Left renal cortex interstitium (tissue), 4 donors: ENCODE data around the gene ZNF672. TPM values are rescaled to one million over a fixed set of nuclear protein-coding genes. Genes with fewer than 3 reads are reported as not detected.

Experiments
- DNase-seq, 4 donors: peaks; one replicate each; pipeline ENCODE4 v3.0.0-alpha.2; 2013; ENCODE audit warnings: low read depth in 4 of 4, low spot score in 2 of 4, missing footprints in 1 of 4
- polyA plus RNA-seq, 4 donors: library from polyadenylated mRNA; unstranded; fragments of 120-200 nt; gene quantifications; one replicate each; pipeline ENCODE4 v1.2.1, GENCODE V29; 2013; ENCODE audit not compliant: insufficient read length in 4 of 4

Gene ZNF672
- polyA plus RNA-seq, 4 donors = 20.1 to 30.0 (median 25.6) TPM

GRCh38 chr1:248831842-248832241 is 6.2 kb upstream of the ZNF672 start:
- DNase-seq = no peak

GRCh38 chr1:248834343-248834940 is 3.6 kb upstream of the ZNF672 start:
- DNase-seq = no peak

- no peak for DNase-seq
These were observed 811 bp upstream of the ZNF672 start for GRCh38 chr1:248837045-248837780.

- peak; percentile 78 to 88 (median 84) for DNase-seq
These were observed 538 bp downstream of the ZNF672 start for GRCh38 chr1:248838357-248839167.

GRCh38 chr1:248839168-248839555 is 1.1 kb downstream of the ZNF672 start:
- DNase-seq = no peak

- no peak for DNase-seq
These were observed 2.9 kb downstream of the ZNF672 start for GRCh38 chr1:248840946-248841345.

GRCh38 chr1:248841702-248842395 is 3.8 kb downstream of the ZNF672 start:
- no peak for DNase-seq

GRCh38 chr1:248842781-248843331 is 4.8 kb downstream of the ZNF672 start:
- no peak for DNase-seq

GRCh38 chr1:248843687-248844086 is 5.7 kb downstream of the ZNF672 start:
- no peak for DNase-seq

- DNase-seq = no peak
These were observed 6.5 kb downstream of the ZNF672 start for GRCh38 chr1:248844526-248844925.

- no peak for DNase-seq
These were observed 9.3 kb downstream of the ZNF672 start for GRCh38 chr1:248847181-248847955.

- DNase-seq = no peak
These were observed 10.0 kb downstream of the ZNF672 start for GRCh38 chr1:248847956-248848561.

GRCh38 chr1:248848602-248849001 is 10.6 kb downstream of the ZNF672 start:
- DNase-seq = no peak

GRCh38 chr1:248849152-248849551 is 11.1 kb downstream of the ZNF672 start:
- DNase-seq = no peak

GRCh38 chr1:248849637-248850036 is 11.6 kb downstream of the ZNF672 start:
- no peak for DNase-seq

- DNase-seq = no peak
These were observed 12.1 kb downstream of the ZNF672 start for GRCh38 chr1:248850124-248850523.

GRCh38 chr1:248850536-248851251 is 12.7 kb downstream of the ZNF672 start:
- no peak for DNase-seq

GRCh38 chr1:248851390-248851789 is 13.4 kb downstream of the ZNF672 start:
- DNase-seq = no peak
